ENCODE results near the gene MAN1C1. TPM values are rescaled to one million over a fixed set of nuclear protein-coding genes. Genes with fewer than 3 reads are reported as not detected.

Gene MAN1C1
- total and polyA plus RNA-seq, 9 of the 15 experiments (the other 6 are each of a cell fraction or from before 2014, with no cell fraction given) = 0.04 to 0.44 (median 0.10) TPM; not detected in 3

GRCh38 chr1:25831569-25832196 is 215.1 kb downstream of the MAN1C1 start (continued):
- TF ChIP-seq ZNF444 (CRISPR knock-in tag; IDR thresholded peaks at IDR 0.05) (no peak), CREB1 (IDR thresholded peaks at IDR 0.05) (no peak), CREB1 (CRISPR knock-in tag; IDR thresholded peaks at IDR 0.05) (no peak), MTF1 (CRISPR knock-in tag; IDR thresholded peaks at IDR 0.05; ENCODE audit: borderline replicate concordance) (no peak), ZNF511 (CRISPR knock-in tag; IDR thresholded peaks at IDR 0.05) (no peak), TCF3 (CRISPR knock-in tag; IDR thresholded peaks at IDR 0.05) (peak; percentile 41)
- TF ChIP-seq, protein P1, sequence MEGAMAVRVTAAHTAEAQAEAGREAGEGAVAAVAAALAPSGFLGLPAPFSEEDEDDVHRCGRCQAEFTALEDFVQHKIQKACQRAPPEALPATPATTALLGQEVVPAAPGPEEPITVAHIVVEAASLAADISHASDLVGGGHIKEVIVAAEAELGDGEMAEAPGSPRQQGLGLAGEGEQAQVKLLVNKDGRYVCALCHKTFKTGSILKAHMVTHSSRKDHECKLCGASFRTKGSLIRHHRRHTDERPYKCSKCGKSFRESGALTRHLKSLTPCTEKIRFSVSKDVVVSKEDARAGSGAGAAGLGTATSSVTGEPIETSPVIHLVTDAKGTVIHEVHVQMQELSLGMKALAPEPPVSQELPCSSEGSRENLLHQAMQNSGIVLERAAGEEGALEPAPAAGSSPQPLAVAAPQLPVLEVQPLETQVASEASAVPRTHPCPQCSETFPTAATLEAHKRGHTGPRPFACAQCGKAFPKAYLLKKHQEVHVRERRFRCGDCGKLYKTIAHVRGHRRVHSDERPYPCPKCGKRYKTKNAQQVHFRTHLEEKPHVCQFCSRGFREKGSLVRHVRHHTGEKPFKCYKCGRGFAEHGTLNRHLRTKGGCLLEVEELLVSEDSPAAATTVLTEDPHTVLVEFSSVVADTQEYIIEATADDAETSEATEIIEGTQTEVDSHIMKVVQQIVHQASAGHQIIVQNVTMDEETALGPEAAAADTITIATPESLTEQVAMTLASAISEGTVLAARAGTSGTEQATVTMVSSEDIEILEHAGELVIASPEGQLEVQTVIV (CRISPR knock-in tag; IDR thresholded peaks at IDR 0.05; ENCODE audit: borderline replicate concordance) = no peak
